K562 (cell line): Measurements from ENCODE around the gene WDR81.

Experiments
- ARID1B ChIP-seq: fragments of 450-650 bp; IDR thresholded peaks from 2 replicates; pipeline ENCODE4 v1.6.1; 2016; ENCODE audit warnings: antibody characterized with exemption, mild to moderate bottlenecking, inconsistent platforms
- CEBPB ChIP-seq: fragments of 450-650 bp; IDR thresholded peaks from 2 replicates; pipeline ENCODE4 v1.6.1; 2016; ENCODE audit warnings: missing genetic modification characterization, missing compliant biosample characterization
- CTCF ChIP-seq, 3 experiments: IDR thresholded peaks in 2 of 3; conservative IDR thresholded peaks in 1 of 3; 2 replicates each; pipeline ENCODE4 v1.5.1; 2011 to 2012; ENCODE audit warnings: low read length in 3 of 3, mild to moderate bottlenecking in 3 of 3, control low read depth in 2 of 3, improper control_type of control experiment in 1 of 3, inconsistent platforms in 1 of 3, low read depth in 1 of 3, mixed read lengths in 1 of 3, moderate library complexity in 1 of 3; ENCODE audit not compliant: insufficient read depth in 2 of 3
- MAX ChIP-seq: sonication (generic); formaldehyde crosslinking; IDR thresholded peaks from 2 replicates; pipeline ENCODE4 v1.9.0; 2022; ENCODE audit warnings: mild to moderate bottlenecking, missing genetic modification reagents
- MITF ChIP-seq: IDR thresholded peaks from 2 replicates; pipeline ENCODE4 v1.6.1; 2014; ENCODE audit warnings: antibody characterized with exemption
- NFIC ChIP-seq: fragments of 450-650 bp; IDR thresholded peaks from 2 replicates; pipeline ENCODE4 v1.6.1; 2017; ENCODE audit warnings: mild to moderate bottlenecking, inconsistent platforms
- RAD51 ChIP-seq: fragments of 450-650 bp; IDR thresholded peaks from 2 replicates; pipeline ENCODE4 v1.7.1; 2016; ENCODE audit warnings: low read depth, mild to moderate bottlenecking, borderline replicate concordance
- SMAD1 ChIP-seq: fragments of 150-350 bp; IDR thresholded peaks from 2 replicates; pipeline ENCODE4 v1.6.1; 2014; ENCODE audit warnings: low read length, low read depth; ENCODE audit not compliant: partially characterized antibody
- SMAD3 ChIP-seq: fragments of 450-650 bp; formaldehyde crosslinking; conservative IDR thresholded peaks from 2 replicates; pipeline ENCODE4 v1.4.0; 2020; ENCODE audit warnings: mild to moderate bottlenecking
- SP1 ChIP-seq: sonication (generic); formaldehyde crosslinking; IDR thresholded peaks from 2 replicates; pipeline ENCODE4 v1.8.1; 2022; ENCODE audit warnings: mild to moderate bottlenecking, missing genetic modification reagents
- THAP7 ChIP-seq: fragments of 250-450 bp; sonication (Bioruptor Pico); IDR thresholded peaks from 2 replicates; pipeline ENCODE4 v1.5.0; 2021
- ZBTB1 ChIP-seq: sonication (generic); formaldehyde crosslinking; IDR thresholded peaks from 2 replicates; pipeline ENCODE4 v1.8.1; 2023; ENCODE audit warnings: missing genetic modification reagents, low read depth, mild to moderate bottlenecking, borderline replicate concordance
- ZNF830 ChIP-seq: fragments of 250-450 bp; sonication (Bioruptor Pico); IDR thresholded peaks from 2 replicates; pipeline ENCODE4 v1.5.0; 2021; ENCODE audit warnings: mild to moderate bottlenecking

GRCh38 chr17:1732241-1732832 lies 7.8 kb downstream of the WDR81 start:
- TF ChIP-seq CTCF (IDR thresholded peaks at IDR 0.05 in 2 of 3, conservative IDR thresholded peaks at IDR 0.05 in 1 of 3; ENCODE audit: insufficient read depth in 2 of 3, low read depth in 1 of 3, low read length in 3 of 3) (no peak), NFIC (no peak), SMAD1 (no peak), MITF (no peak), ZBTB1 (no peak), ARID1B (no peak), THAP7 (CRISPR knock-in tag) (no peak), ZNF830 (CRISPR knock-in tag) (no peak), CEBPB (tag) (no peak), SP1 (CRISPR knock-in tag) (no peak), MAX (CRISPR knock-in tag) (no peak), SMAD3 (no peak), RAD51 (no peak)
